Stimulated activated CD4-positive, alpha-beta T cell treated with anti-CD3 and anti-CD28 coated beads, Interleukin-1b, Interleukin-23, amount 100 ng/mL, for 4 hours (primary cell): ENCODE results near the gene C1QTNF6.

Experiments used
- DNase-seq, 2 donors: peaks; one replicate each; pipeline ENCODE4 v3.0.0-alpha.2; 2020; ENCODE audit warnings: low read depth in 2 of 2

C1QTNF6 gene

DNA sequence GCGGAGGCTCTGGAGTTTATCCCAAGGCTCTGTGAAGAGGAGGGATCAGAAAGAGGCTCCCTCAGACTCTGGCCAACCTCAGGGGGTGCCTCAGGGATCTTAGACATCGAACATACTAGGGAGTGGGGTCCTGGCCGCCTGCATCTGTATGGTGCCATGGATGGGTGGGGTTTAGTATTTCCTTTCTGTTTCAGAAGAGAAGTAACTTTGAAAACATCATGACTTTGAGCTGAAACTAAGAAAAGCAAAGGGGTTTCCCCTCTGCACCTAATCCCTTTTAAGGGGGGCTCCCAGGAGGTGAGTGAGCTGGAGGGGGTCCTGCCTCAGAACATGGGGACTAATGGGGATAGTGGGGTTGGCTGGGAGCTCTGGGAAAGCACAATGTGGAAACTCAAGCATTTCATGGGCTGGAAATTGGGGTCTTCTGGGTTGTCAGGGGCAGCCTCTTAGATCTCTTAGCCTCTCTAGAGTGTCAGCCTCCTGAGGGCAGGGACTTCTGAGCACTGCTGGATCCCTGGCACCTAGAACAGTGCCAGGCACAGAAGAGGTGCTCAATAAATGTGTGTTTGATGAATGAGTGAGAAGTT lies 36.0 kb upstream of the C1QTNF6 start:
- no peak for DNase-seq

DNA sequence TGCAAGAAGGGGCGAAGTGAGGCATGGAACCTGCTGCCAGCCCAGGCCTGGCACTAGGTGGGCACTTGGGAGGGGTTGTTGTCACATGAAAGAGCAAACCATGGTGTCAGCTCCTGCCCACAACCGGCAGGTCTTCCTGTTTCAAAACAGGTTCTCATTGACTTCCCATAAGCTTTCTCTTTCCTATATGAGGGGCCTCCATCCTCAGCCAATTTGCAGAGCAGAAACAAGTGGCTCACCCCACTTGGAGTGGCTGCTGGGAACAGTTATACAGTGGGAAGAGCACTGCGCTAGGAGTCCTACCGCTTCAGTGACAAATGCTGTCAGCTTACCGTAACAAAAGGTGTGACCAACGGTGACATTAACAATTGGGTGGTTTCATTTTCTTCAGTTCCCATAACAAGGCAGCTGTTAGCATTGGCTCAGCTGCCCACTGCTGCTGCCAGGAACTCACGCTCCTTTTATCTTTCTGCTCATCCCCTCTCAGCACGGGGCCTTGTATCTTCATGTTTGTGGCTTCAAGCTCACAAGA lies 34.5 kb upstream of the C1QTNF6 start:
- DNase-seq, result no peak

DNA sequence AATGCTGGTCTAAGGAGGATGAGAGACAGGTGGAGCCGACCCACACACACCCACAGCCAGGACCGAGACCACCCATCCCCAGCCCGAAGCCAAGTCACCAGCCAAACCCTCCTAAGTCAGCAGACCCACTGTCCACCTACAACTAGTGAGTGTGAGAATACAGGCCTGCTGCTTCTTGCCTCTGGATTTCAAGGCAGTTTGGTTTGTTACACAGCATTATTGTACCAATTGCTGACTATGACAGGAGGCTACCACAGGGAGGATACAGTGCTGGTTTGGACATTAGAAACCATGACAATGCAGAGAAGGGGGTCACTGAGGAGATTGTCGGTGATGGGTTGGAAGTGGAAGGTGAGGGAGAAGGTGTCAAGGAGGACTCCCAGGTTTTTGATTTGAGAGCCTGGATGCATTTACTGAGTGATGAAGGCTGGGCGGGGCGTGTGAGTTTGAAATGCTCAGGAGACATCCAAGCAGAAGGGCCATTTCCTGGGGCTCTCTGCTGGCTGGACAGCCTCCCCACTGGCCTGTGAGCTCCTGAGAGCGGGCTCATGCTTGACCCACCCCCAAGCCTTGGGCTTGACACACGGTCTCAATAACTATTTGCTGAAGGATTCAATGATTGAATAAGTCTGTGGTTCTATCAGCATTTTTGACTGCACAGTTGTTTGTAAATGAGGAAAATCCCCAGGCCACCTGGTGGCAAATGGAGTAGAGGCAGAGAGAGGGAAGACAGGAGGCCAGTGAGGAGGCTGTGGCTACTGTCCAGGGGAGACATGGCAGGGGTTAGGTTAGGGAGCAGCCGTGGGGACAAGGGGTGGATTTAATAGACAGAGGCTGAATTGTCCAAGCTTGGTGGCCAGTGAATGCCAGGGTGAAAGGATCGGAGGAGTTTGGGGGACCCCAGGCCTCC lies 33.6 kb upstream of the C1QTNF6 start:
- no peak for DNase-seq

DNA sequence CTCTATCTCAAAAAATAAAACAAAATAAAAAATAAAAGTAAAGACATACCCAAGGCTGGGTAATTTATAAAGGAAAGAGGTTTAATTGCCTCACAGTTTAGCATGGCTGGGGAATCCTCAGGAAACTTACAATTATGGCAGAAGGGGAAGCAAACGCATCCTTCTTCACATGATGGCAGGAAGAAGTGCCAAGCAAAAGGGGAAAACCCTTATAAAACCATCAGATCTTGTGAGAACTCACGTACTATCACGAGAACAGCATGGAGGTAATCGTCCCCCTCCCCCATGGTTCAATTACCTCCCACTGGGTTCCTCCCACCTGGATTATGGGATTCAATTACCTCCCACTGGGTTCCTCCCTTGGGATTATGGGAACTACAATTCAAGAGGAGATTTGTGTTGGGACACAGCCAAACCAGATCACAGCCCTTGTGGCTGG lies 32.5 kb upstream of the C1QTNF6 start:
- DNase-seq, result no peak

DNA sequence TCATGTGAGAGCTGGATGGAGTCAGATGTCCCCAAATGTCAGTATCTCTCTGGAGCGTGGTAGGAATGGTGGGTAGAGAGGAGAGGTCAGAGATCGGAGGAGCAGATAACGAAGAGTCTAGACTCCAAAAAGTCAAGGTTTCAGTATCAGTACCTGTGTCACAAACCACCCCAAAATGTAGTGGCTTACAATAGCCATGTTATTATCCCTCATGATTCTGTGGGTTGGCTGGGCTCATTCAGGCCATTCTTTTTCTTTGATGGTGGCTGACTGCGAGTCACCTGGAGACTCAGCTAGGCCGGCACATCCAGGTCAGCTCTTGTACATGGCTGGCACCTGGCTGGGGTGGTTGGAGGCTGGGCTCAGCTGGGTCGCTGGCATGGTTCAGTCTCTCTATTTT lies 31.5 kb upstream of the C1QTNF6 start:
- DNase-seq, result no peak

DNA sequence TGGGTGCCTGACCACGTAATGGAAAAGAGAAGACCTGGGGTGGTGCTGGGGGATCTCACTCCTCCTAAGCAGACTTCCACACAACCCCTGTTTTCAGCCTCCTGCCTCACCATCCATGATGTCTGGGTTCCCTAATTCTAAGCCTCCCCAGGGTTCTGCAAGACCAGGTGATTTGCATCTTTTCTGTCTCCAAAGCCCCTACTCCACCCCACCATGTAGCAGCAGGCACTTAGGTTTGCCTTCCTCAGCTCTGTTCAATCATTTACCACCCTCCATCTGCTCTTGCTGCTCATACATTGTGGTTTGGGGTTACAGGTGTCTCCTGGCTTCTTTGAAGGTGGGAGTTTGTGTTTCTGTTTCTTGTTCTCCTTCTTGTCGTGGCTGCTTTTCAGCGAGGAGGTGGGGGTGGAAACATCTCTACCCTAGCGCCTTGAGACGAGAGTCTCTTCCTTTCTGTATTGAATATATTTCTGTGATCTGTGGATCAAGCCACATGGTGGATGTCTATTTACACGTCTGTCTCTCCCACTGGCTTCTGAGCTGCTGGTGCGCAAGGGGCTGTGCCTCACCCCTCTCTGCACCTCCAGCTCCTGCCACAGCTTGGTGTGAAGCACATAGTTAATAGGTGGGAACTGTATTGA lies 30.8 kb upstream of the C1QTNF6 start:
- DNase-seq, result peak; percentile 49 to 67

DNA sequence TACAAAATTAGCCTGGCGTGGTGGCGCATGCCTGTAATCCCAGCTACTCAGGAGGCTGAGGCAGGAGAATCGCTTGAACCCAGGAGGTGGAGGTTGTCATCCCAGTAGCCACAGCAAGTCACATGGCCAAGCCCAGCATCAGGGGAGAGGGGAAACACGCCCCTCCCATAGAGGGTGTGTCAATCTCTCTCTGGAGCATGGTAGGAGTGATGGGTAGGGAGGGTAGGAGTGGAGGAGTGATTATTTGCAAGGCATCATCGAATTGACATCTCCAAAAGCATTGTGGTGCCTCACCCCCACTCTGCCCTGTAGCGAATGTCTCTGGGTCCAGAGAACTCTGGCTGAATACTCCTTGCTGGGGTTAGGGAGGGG lies 30.3 kb upstream of the C1QTNF6 start:
- no peak for DNase-seq

DNA sequence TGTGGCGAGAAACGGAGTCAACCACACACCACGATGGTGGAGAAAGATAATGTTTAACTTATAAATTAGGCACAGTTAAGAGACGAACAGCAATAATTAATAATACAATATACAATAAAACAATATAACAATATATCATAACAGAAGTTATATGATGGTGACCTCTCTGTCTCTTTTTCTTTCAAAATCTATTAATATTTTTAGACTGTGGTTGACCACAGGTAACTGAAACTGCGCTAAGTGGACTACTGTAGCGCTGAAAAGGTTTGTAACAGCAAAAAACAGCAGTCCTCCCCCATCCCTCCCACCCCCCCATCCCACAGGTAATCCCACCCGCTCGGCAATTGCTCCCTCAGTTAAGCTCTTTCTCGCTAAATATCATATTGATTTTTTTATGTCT lies 27.8 kb upstream of the C1QTNF6 start:
- no peak for DNase-seq

DNA sequence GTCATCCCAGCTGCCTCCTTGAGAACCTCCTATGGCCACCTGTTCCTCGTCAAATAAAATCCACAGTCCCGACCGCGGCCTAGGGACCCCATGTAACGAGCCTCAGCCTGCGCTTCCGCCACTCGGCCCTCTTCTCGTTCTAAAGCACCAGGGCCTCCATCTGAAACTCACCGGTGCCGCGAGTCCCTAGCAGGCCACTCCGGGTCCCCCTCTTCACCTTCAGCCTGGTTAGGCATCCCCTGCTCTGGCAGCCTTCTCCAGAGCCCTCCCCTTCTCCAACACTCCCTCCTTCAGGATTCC lies 26.6 kb upstream of the C1QTNF6 start:
- DNase-seq, result no peak

DNA sequence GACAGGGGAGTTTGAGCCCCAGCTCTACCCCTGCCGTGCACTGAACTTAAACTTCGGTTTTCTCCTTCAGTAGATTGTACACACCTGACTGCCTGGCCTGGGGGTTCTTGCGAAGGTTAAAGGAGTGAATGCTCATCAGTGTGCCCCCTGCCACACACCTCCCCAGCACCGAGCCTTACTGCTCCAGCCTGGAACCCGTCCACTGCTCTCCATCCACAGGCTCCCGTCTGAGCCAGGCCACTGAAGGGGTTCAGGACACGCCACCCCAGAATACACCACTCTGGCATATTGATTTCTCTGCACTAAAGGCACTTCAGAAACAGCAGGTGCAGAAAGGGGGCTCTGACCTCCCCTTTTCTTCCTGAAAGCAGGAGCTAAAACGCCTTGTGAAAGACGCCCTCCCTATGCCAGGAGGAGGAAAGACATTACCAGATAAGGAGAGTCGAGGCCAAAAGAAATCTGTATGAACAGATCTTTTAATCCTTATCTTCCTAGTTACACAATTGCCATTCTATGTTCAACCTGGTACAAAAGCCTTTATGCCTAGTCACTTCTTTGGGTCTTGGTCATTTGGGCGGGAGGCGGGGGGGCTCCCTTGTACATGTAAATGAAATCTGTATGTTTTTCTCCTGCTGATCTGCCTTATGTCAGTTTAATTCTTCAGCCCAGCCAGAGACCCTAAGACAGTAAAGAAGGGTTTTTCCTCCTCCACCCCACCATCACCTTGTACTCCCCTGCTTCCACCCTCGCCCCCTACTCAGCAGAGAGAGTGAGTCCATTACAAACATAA lies 26.1 kb upstream of the C1QTNF6 start:
- DNase-seq, result no peak

DNA sequence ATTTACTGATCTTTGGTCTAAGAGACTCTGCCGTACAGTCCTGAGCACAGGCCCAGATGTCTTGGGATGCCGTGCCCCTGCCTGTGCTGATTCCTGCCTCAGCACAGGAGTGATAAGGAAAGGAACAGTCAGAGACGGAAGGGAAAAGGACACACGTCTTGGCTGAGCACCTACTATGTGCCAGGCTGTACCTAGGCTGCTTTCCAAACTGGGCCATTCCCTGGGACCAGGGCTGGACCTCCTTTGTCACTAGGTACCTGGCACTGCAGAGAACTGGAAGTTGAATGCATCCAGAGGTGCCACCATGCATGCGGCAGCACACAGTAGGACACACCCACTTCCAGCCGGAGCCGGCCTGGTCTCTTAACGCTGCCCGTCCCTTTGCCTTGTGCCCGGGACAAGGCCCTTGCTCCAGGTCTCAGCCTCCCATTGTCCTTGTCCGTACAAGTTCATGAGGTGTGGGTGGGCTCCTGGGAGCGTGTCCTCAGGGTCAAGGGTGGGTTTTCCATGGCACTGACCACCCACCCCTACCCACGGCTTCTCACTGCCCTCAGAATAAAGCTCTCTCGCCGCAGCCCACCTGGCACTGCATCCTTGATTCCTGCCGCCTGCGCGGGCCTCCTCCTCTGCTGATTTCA lies 25.3 kb upstream of the C1QTNF6 start:
- DNase-seq, result no peak

DNA sequence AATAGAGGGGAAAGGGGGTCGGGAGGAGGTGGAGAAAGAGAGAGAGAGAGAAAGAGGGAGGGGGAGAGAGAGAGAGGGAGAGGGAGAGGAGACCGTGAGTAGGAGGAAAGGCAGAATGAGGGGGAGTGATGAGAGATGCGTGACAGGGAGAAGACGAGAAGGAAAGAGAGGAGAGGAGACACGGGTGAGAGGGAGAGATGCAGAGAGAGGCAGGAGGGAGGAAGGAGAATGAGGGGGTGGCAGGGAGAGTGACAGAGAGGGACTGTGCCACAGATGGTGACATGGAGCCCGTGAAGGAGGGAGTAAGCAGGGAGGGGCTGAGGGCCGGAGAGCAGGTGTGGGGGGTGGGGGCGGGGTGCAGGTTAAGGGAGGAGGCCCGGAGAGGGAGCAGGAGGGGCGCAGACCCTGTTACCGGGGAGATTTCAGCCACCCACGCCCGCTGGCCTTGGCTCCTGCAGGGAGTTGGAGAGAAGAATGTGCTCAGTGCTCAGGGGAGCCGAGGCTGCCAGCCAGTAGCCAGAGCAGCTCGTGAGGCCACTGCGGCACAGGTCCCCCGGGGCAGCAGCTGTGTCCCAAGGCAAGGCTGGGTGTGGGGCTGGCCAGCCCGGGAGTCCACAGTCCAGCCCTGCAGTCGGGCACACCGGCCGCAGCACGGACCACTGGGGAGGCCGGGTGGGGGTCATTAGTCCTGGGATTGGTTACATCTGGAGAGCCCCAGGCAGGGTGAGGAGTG lies 24.3 kb upstream of the C1QTNF6 start, which contains the start of gene SSTR3:
Gene SSTR3 (minus strand): TSS at position 304 of the 733 bp plus-strand sequence. CDS start 4,674 bp downstream, outside the sequence.
- no peak for DNase-seq

DNA sequence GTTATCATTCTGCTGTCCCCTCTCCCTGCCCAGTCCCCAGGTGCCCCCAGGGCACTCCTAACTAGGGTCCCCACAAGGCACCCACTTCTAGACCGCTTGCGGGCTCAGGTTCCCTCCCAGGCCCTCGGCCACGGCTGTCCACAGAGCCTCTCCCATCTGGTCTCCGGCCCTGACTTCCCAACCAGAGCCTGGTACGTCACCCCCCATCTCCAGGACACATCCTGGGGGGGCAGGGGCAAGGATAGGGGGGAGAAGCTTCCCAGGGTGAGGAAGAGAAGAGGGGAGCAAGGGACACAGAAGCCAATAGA lies 23.8 kb upstream of the C1QTNF6 start:
- no peak for DNase-seq

DNA sequence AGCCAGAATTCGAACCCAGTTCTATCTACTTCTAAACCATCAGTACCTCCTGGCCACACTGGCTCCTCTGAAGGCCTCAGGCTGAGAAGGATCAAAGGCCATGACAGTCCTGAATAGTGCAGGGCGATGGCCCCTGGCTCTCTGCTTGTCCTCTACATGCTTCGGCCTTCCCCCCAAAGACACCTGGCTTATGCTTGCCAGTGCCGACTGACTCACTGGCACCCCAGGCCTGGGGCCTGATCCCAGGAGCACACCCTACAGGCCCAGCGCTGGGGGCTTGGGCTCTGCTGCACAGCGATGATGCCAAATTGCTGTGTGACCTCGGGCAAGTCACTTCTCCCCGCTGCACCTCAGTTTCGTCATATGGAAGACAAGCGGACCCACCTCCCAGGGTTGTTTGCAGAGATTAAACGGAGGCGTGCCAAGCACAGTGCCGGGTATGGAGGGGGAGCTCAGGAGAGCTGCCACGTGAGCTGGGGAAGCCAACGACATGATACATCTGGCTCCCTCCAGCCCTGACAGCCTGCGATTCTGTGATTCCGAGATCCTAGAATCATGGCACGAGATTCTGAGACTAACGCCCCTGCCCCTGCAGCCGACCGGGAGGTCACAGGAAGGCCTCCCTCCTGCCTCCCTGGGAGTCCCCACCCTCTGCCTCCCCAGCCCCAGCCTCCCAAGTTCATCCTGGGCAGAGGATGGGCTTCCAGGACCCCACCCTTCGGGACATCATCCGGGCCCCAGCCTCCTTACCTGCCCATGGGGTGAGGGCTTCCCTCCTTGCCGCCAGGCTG lies 23.2 kb upstream of the C1QTNF6 start:
- no peak for DNase-seq

DNA sequence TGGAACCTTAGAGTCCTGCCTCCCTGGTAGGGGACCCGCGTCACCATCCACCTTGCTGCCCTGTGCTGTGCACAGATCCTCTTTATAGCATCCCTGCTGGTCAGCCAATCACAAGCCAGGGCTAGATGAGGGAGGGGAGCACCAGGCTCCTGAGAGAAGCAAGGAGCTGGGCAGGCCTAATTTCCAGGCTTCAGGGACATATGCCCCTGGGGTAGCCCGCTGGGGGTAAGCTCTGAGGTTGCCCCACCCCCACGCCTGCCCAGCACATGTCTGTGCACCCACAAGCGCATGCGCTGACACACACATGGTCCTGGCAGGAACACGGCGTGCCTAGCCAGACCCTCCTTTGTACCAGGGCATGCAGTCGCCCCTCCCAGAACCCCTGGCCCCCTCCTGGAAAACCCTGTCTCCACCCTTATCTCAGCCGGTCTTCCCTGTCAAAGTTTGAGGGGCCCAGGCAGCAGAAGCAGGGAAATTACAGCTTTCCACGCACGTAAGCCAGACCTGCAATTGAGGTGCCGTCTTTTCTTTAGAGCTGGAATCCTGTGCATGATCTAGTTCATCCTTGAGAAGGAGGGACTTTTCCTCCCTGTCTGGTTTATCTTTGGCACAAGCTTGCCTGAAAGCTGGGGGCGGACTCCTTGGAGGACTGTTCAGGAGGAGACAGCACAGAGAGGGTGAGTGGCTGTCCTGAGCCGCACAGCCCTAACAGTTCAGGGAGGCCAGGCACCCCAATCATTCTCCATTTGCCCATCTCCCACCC lies 22.2 kb upstream of the C1QTNF6 start:
- DNase-seq, result no peak

DNA sequence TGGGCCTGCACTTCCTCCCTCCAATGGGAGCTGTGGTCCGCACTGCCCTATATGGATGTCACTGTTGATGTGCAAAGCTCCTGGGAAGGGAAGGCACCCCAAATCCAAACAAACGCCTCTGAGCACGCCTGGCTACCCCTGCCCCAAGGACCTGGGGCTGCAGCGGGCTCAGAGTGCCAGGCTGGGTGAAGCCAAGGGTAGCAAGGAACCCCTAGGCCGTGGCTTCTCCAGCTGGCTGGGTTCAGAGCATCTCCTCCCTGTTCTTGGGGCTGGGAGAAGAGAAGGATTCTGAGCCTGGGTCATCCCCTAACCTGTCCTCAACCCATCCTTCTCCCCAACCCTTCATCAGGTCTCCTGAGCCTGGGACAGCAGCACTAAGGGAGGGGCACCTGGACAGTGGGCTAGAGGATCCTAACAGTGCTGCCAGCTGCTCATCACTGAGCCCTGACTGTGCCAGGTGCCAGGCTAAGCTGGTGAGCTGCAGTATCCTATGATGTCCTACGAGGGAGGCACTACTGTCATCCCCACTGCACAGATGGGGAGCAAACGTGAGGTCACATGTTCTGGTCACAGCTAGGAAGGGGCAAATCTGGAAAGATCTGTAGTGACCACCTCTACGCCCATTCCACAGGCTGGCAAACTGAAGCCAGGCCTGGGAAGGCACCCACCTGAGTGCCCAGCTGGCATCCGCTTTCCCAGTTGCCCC lies 21.2 kb upstream of the C1QTNF6 start:
- no peak for DNase-seq

DNA sequence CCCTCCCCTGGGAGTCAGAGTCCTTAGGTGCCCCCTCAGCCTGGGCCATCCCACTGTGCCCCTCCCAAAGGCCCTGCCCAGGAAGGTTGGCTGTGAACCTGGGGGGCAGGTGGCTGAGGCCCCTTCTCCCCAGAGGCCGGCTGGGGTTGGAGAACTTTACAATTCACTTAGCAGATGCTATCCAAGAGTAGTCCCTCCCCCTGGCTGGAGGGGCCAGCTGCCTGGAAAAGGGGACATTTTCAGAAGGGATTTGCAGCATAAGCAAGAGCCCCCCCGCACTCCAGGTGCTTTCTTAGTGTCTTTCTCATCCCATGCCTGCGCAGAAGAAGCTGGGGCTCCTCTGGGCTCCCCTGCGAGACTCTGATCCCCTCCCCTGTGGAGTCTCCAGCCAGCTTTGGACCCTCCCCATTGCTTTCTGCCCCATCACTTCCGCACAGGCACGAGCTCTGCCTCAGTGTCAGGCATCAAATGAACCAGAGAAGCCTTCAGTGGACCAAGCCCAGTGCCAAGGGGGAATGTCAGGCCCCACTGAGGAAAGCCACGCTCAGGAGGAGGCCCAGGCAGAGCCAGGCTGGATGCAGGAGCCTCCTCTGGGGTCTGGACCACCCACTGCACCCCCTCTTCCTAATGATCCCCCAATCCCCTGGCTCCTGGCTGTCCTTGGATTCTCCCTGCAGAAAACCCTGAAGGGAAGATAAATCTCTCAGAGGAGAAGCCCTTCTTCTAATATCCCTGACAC lies 20.5 kb upstream of the C1QTNF6 start:
- no peak for DNase-seq

DNA sequence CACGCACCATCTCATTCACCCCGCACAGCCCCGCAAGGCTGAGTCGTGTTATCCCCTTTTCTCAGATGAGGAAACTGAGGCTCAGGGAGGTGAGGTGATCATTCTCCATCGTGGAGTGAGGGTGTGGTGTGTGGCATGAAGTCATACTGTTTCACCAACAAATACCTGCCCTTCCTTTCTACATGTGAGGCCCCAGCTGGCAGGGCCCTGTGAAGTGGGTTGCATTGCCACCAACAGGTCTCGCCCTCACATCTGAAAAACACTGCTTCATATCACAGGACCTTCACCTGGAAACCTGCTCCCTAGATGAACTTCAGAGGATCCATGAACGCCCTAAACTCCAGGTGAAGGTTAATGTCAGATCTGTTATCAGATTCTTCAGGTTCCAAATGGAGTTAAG lies 19.9 kb upstream of the C1QTNF6 start:
- no peak for DNase-seq
